Astrocyte (in vitro differentiated cells and primary cell): Measurements from ENCODE around the gene TRIM14. TPM values are rescaled to one million over a fixed set of nuclear protein-coding genes. Genes with fewer than 3 reads are reported as not detected.

Experiments used
- DNase-seq: peaks from one replicate; pipeline ENCODE4 v3.0.0-alpha.2; 2010; ENCODE audit warnings: low read depth
- FAIRE-seq: peaks from 2 replicates; lab custom pipeline; 2011; peaks lifted over from hg19 to GRCh38; lab: Jason Lieb, UNC
- H2AFZ ChIP-seq: 2 replicates; pipeline ENCODE4 v1.6.0; 2012; ENCODE audit warnings: low read depth, low read length, inconsistent platforms
- H3K27ac ChIP-seq: 2 replicates; pipeline ENCODE4 v1.5.1; 2011; ENCODE audit warnings: low read depth, low read length, inconsistent platforms
- H3K27me3 ChIP-seq: 2 replicates; pipeline ENCODE4 v1.6.0; 2011; ENCODE audit warnings: low read length, inconsistent platforms; ENCODE audit not compliant: insufficient read depth
- H3K36me3 ChIP-seq: 2 replicates; pipeline ENCODE4 v1.5.1; 2011; ENCODE audit warnings: low read length, inconsistent platforms; ENCODE audit not compliant: insufficient read depth
- H3K4me1 ChIP-seq: 2 replicates; pipeline ENCODE4 v1.5.1; 2011; ENCODE audit warnings: low read length, inconsistent platforms; ENCODE audit not compliant: insufficient read depth
- H3K4me2 ChIP-seq: 2 replicates; pipeline ENCODE4 v1.6.0; 2012; ENCODE audit warnings: low read length, inconsistent platforms
- H3K4me3 ChIP-seq: 2 replicates; pipeline ENCODE4 v1.5.1; 2011; ENCODE audit warnings: low read depth, mild to moderate bottlenecking, low read length, inconsistent platforms; ENCODE audit not compliant: insufficient read depth
- H3K79me2 ChIP-seq: 2 replicates; pipeline ENCODE4 v1.6.0; 2012; ENCODE audit warnings: mild to moderate bottlenecking, low read length, inconsistent platforms; ENCODE audit not compliant: insufficient read depth
- H3K9ac ChIP-seq: 2 replicates; pipeline ENCODE4 v1.6.0; 2012; ENCODE audit warnings: mild to moderate bottlenecking, low read length, inconsistent platforms
- H3K9me3 ChIP-seq: 2 replicates; pipeline ENCODE4 v1.5.1; 2012; ENCODE audit warnings: low read depth, mild to moderate bottlenecking, low read length, inconsistent platforms; ENCODE audit not compliant: insufficient read depth
- H4K20me1 ChIP-seq: 2 replicates; pipeline ENCODE4 v1.6.0; 2012; ENCODE audit warnings: low read length, inconsistent platforms; ENCODE audit not compliant: insufficient read depth
- H3K27ac Mint-ChIP-seq: one replicate; pipeline ENCODE4 v1.8.0; 2021; ENCODE audit warnings: mild to moderate bottlenecking, mixed read lengths; ENCODE audit not compliant: unreplicated experiment
- H3K27me3 Mint-ChIP-seq: one replicate; pipeline ENCODE4 v1.8.0; 2021; ENCODE audit warnings: low read depth, mixed read lengths; ENCODE audit not compliant: unreplicated experiment
- H3K36me3 Mint-ChIP-seq: one replicate; pipeline ENCODE4 v1.8.0; 2021; ENCODE audit warnings: low read depth, mixed read lengths; ENCODE audit not compliant: unreplicated experiment
- H3K4me1 Mint-ChIP-seq: one replicate; pipeline ENCODE4 v1.8.0; 2021; ENCODE audit warnings: low read depth, mixed read lengths; ENCODE audit not compliant: unreplicated experiment
- H3K4me3 Mint-ChIP-seq: one replicate; pipeline ENCODE4 v1.8.0; 2021; ENCODE audit warnings: mild to moderate bottlenecking, moderate library complexity, mixed read lengths; ENCODE audit not compliant: unreplicated experiment
- H3K9me3 Mint-ChIP-seq: one replicate; pipeline ENCODE4 v1.8.0; 2021; ENCODE audit warnings: mild to moderate bottlenecking, mixed read lengths; ENCODE audit not compliant: unreplicated experiment
- CTCF ChIP-seq: IDR thresholded peaks from 2 replicates; pipeline ENCODE4 v1.5.1; 2011; ENCODE audit warnings: low read depth, mild to moderate bottlenecking, inconsistent platforms, low read length, moderate library complexity; ENCODE audit not compliant: insufficient read depth
- EZH2 ChIP-seq: IDR thresholded peaks from 2 replicates; pipeline ENCODE4 v1.6.1; 2012; ENCODE audit warnings: mild to moderate bottlenecking, low read length, inconsistent platforms; ENCODE audit not compliant: insufficient read depth
- total RNA-seq: library from RNA; stranded (reverse); gene quantifications from 2 replicates; pipeline ENCODE4 v1.2.1, GENCODE V29; 2021

TRIM14 gene
- total RNA-seq, 1 donor from 2014 or later, result 34.1 TPM

GRCh38 chr9:98157372-98157771, 38.4 kb upstream of the TRIM14 start:
- H3K4me3 ChIP-seq, result no peak overlapping the region
- H3K36me3 Mint-ChIP-seq, result peaks cover 8% of the 10 kb centered on the region
- H3K79me2 ChIP-seq, result no peaks in the 10 kb centered on the region
- H3K9me3 ChIP-seq, result no peaks in the 10 kb centered on the region
- no peaks in the 10 kb centered on the region for H3K4me1 ChIP-seq
- no peak overlapping the region for H3K27ac ChIP-seq
- no peak for TF ChIP-seq CTCF
- no peak for TF ChIP-seq EZH2
- H4K20me1 ChIP-seq, result no peaks in the 10 kb centered on the region
- peaks cover 11% of the 10 kb centered on the region for H3K27me3 Mint-ChIP-seq
- peaks cover 3% of the 10 kb centered on the region for H3K9me3 Mint-ChIP-seq
- no peak overlapping the region for H3K4me3 Mint-ChIP-seq
- H3K4me1 Mint-ChIP-seq, result no peaks in the 10 kb centered on the region
- DNase-seq (no peak), FAIRE-seq (no peak)
- no peaks in the 10 kb centered on the region for H3K36me3 ChIP-seq
- no peak overlapping the region for H3K4me2 ChIP-seq
- no peak overlapping the region for H3K27ac Mint-ChIP-seq
- no peaks in the 10 kb centered on the region for H3K27me3 ChIP-seq
- H3K9ac ChIP-seq, result no peak overlapping the region
- H2AFZ ChIP-seq, result no peak overlapping the region

- H3K27me3 Mint-ChIP-seq, result peaks cover 2% of the 10 kb centered on the region
- no peak overlapping the region for H3K27ac Mint-ChIP-seq
- no peaks in the 10 kb centered on the region for H3K9me3 Mint-ChIP-seq
- Histone ChIP-seq H3K27ac (no peak overlapping the region), H3K27me3 (no peaks in the 10 kb centered on the region), H3K9ac (no peak overlapping the region), H3K79me2 (no peaks in the 10 kb centered on the region), H3K4me3 (no peak overlapping the region), H3K36me3 (no peaks in the 10 kb centered on the region), H2AFZ (no peak overlapping the region), H4K20me1 (no peaks in the 10 kb centered on the region), H3K4me2 (no peak overlapping the region), H3K9me3 (no peaks in the 10 kb centered on the region), H3K4me1 (no peaks in the 10 kb centered on the region)
- H3K4me3 Mint-ChIP-seq, result no peak overlapping the region
- FAIRE-seq (no peak), DNase-seq (no peak)
- TF ChIP-seq EZH2, result no peak
- TF ChIP-seq CTCF, result no peak
- H3K4me1 Mint-ChIP-seq, result peaks cover 5% of the 10 kb centered on the region
- no peaks in the 10 kb centered on the region for H3K36me3 Mint-ChIP-seq
Observed at GRCh38 chr9:98154678-98155077, 35.7 kb upstream of the TRIM14 start.

GRCh38 chr9:98152526-98152925, 33.5 kb upstream of the TRIM14 start:
- H3K27me3 ChIP-seq, result no peaks in the 10 kb centered on the region
- no peaks in the 10 kb centered on the region for H3K36me3 Mint-ChIP-seq
- no peaks in the 10 kb centered on the region for H4K20me1 ChIP-seq
- H3K27me3 Mint-ChIP-seq, result peaks cover 2% of the 10 kb centered on the region
- H3K4me3 Mint-ChIP-seq, result no peak overlapping the region
- H3K27ac ChIP-seq, result no peak overlapping the region
- no peak for DNase-seq
- H3K4me2 ChIP-seq, result no peak overlapping the region
- no peaks in the 10 kb centered on the region for H3K4me1 ChIP-seq
- no peaks in the 10 kb centered on the region for H3K36me3 ChIP-seq
- H3K9me3 ChIP-seq, result no peaks in the 10 kb centered on the region
- peaks cover 5% of the 10 kb centered on the region for H3K4me1 Mint-ChIP-seq
- H3K27ac Mint-ChIP-seq, result no peak overlapping the region
- H2AFZ ChIP-seq, result no peak overlapping the region
- no peaks in the 10 kb centered on the region for H3K9me3 Mint-ChIP-seq
- FAIRE-seq, result no peak
- H3K79me2 ChIP-seq, result no peaks in the 10 kb centered on the region
- TF ChIP-seq EZH2, result no peak
- TF ChIP-seq CTCF, result no peak
- H3K9ac ChIP-seq, result no peak overlapping the region
- H3K4me3 ChIP-seq, result no peak overlapping the region
